AG08395 (cell line): ENCODE results near the gene TCEA2.
A peak's percentile ranks its signal among the peaks of the same experiment; 100 is the strongest.

Source experiments
- DNase-seq: peaks from one replicate; pipeline ENCODE4 v3.0.0; 2012; ENCODE audit warnings: mixed read lengths, low spot score

Gene TCEA2

DNA sequence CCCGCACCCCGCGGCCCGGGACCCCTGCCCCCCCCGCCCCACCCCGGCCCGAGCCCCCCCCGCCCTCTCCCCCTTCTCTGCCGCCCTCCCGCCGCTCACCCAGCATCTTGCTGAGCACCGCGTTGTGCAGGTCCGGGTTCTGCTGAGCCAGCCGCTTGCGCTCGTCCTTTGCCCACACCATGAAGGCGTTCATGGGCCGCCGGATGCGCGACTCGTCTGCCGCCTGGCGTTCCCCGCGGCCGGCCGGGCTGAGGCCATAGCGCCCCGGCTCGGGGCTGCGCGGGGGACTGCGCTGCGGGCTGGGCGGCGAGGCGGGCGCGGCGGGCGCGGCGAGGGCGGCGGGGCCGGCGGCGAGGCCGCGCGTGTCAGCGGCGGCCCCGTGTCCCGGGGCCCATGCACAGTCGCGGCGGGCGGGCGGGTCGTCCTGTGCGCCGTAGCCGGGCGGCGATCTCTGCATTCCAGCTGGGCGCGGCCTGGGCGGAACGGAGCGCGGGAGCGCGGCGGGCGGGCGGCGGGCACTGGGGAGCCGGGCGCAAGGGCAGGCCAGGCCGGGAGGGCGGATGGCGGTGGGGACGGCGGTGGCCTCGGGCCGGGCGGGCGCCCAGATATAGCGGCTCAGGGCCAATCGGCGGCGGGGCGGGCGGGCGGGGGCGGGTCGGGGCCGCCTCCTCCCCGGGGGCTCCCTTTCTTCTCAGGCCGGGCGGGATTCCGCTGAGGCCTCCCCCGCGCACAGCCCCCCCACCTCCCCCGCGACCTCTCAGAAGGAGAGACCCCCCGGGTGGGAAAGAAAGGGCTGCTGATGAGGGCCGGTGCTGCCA, 13.7 kb upstream of the TCEA2 start, which contains the start of gene SOX18:
Gene SOX18, minus strand, starts transcription at position 580 of the 818 bp plus-strand sequence. Its CDS starts 123 bp downstream, at position 457.
- no peak for DNase-seq

DNA sequence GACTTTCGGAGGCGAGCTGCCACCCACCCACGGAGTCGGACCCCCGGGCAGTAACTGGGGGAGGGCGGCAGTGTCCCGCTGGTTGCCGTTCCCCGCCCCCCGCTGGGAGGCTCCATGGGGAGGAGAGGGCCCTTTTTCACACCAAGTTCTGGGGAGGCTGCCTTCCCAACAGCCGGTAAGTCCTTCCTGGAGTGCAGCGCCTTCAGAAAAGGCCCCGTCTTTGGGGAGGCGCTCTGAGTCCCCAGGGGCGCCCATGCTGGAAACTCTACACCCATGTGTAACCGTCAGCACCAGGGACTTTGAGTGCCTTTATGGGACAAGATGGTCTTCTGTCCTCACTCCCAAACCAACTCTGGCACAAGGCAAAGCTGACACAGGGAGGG, 13.1 kb upstream of the TCEA2 start:
- no peak for DNase-seq

DNA sequence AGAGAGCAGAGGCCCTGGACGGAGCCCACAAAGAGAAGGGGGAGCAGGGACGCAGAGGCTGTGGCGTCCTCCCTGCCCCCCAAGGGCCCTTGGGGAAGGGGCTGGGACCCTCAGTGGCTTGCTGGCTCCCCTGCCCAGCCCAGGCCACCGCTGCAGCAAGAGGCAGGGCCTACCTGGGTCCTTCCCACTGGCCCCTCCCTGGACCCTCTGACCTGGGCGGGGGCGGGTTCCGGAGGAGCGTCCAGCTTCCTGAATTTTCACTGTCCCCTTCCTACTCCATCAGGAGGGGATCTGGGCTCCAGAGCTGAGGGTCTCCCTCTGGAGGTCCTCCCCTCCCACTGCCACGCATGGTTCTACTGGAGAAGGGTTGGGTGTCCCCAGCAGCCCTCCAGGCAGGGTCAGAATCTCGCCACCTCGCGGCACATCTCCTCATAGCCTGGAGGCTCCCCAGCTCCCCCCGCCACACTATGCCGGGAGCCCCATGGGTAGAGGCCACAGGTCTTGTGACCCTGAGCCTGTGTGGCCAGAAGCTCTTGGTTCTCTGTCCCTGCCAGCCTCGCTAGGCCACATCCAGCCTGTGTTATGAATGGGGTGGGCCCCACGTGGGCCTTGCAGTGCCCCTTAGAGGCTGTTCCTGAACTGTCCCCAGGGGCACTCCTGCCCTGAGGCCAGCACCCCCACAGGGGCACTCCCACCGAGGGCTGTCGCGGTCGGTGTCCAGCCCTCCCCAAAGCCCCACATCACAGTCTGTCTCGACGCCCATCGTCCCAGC, 12.6 kb upstream of the TCEA2 start:
- DNase-seq = no peak

DNA sequence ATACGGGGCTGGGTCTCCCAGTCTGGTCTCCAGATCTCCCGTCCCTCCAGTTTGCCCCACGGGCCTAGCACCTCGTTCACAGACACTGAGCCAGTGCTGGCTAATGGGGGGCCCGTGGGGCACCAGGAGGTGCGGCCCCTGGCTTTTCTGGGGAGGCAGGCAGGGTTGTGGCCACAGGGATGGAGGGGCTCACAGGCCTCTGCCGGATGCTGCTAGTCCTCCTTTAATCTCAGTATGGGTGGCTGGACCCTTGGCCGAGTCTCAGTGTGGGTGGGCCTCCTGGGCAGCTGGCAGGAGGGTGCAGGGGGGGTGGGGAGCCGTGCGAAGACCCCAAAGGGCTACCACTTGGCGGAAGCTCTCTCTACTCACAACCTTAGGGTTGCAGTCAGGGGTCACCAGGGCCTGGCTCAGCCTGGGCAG, 12.0 kb upstream of the TCEA2 start:
- no peak for DNase-seq

DNA sequence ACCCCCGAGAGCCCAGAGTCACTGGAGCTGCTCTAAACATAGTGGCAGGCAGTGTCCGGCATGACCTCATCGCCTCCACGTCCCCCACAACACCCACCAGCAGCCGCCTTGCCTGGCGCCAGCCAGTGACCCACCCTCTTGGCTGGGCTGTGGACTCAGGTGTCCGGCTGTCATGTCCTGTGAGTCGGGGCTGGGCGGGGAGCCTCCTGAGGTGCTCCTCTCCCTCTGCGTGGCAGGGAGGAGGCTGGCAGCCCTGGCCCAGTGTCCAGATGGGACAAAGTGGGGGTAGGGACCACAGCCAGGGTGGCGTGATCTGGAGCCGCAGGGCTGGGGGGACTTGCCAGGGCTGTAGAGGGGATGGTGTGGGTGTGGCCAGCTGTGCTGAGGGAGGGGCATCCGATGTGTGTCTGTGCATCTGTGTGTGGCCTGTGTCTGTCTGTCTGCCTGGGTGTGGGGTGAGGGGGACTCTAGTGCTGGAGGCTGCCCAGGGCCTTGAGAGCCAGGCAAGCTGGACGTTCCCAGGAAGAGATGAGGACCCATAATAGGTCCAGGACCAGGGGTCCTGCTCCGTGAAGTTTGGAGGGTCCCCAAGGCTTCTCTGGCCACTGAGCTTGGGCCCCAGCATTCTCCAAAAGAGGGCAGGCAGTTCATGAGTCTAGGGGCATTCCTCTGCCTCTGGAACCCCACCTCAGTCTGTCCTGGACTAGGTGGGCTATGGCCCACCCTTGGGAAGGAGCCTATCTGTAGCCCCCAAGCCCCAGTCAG, 11.3 kb upstream of the TCEA2 start:
- DNase-seq = no peak

DNA sequence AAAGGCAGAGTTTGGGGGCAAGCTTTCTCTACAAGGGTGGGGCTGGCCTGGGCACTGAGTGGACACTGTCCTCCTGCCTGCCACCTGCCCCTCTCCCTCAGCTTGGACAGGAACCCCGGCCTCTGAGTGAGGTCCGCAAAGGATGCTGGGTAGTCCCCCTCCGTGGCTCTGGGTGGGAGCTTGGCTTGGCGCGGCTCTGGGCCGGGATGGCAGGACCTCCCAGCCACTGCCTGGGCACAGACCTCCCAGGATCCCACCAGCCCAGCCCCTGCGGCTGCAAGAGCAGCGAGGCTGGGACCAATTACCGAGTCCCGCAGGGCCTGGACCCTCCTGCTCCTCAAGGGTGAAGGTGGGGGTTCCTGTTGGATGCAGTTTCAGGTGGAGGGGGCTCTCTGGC, 10.7 kb upstream of the TCEA2 start:
- DNase-seq = no peak

DNA sequence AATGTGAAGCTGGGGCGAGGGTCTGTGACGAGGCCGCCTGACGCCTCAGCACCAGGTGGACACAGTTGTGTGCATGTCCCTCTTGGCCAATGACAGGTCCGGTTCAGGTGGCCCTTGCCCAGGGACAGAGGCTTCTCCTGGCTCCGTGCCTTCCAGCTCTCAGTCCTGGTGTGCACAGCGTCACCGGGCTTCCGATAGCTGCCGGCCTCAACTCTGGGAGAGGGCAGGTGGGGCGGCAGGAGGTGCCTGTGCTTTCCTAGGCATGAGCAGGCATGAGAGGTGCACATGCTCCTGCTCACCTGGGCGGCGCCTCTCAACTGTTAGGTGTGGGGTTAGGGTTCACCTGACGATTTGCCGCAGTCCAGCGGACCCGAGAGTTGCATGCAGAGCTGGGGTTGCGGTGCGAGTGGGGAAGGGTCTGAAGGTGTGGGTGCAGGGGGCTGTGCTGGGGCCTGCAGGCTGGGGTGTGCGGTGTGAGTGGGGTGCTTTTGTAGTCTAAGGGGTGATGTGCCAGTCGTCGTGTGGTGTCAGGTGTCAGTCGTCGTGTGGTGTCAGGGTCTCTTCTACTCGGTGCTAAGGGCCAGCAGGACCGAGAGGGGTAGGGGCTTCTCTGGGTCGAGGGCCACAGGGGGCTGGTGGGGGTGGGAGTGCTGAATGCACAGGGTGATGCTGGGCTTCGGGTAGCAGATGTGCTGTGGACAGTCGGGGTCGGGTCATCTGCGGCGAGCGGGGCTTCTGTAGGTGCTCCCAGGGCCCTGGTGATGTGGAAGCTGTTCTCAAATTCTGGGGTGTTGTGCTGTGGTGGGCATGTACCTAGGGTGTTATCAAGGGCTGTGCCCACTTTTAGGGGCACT, 9.8 kb upstream of the TCEA2 start:
- DNase-seq = no peak

DNA sequence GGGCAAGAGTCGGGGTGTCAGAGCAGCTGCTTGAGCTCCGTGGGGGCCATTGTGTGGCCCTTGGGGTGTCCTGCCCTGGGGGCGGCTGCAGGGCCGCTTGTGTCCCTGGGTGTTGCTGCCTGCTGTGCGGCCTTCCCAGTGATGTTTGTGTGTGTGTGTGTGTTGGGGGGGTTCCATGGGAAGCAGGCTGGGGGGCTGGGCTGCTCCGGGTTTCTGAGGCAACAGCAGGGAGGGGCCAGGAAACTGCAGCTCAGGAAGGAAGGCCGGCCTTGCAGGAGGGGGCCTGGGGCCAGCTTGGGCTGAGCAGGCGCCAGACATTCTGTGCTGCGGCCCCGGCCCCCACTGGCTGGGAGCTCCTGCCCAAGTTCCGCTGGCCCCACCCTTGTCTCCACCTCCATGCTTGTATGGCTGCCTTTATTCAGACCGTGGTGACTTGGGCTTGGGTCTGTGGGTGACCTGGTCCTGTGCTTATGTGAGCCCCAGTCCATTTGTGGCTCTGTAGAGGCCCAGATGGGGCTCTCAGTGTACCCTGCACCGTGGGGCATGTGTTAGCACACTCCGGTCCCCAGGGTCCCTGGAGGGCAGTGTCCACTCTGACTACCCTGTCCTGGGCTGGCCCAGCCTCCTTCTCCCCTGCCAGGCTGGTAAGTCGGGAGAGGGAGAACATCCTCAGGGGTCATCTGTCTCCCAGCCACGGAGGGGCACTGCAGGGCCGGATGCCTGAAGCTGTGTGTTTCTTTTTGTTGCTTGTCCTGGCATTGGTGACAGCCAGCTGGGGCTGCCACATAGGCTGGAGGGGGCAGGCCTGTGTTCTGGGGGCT, 8.9 kb upstream of the TCEA2 start:
- no peak for DNase-seq

DNA sequence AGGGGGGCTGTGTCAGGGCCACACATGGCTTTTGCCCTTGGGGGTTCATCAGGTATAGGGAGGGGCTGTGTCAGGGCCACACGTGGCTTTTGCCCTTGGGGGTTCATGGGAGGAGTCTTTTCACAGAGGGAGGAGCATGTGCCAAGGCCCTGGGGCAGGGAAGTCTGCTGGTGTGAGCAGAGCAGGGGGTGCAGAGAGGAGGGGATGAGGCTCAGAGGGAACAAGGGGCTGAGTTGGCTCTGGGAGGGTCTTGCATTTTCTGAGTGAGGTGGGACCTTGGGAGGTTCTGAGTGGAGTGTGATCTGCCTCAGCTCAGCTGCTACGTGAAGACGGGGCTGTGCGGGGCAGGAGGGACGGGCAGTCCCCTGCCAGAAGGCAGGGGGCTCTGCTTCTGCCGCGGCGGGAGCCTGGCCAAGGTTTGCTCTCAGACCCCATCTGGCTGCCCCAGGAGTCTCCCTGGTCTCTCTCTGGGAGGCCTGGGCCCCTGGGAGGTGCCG, 7.6 kb upstream of the TCEA2 start:
- DNase-seq = no peak

DNA sequence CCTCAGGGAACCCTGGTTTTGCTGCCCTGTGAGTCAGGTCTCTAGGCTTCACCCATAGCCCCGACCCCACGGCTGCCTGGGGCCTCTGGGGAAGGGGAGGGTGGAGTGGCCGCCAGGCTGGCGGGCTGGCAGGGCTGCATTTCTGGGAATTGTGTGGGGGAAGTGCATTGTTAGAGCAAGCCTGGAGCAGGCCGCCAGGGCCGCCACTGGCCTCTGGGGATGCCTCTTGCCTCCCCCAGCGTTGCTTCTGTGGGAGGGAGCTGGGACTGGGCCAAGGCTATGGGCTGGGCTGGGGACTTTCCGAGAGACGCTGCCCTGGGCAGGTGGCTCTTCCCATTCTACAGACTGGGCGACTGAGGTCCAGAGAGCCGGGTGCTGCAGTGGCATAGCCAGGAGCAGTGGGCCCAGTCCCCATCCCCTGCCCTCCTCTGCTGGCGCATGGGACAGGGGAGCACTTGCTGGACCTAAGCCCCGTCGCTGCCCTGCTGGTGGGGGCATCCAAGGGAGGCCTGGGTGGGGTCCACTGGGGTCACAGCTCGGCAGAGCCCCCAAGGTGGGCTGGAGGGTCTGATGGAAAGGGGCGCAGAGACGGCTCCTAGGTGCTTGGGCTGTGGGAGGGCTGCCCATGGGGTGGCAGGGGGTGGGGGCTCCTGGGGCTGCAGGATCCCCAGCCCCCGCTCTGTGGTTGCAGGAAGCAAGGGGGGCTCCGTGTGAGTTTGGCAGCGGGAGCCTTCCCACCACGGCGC, 6.9 kb upstream of the TCEA2 start:
- no peak for DNase-seq

DNA sequence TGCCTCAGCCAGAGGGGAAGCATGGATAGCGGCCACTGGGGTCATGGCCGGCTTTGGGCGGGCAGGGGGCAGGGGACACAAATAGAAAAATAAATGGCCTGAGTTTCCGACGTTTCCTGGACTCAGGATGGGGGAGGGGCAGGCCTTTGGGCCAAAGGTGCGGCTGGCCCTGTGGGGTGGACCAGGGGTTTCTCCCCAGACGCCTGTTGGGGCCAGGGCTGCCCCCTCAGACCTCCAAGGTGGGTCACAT, 6.4 kb upstream of the TCEA2 start:
- DNase-seq = no peak

DNA sequence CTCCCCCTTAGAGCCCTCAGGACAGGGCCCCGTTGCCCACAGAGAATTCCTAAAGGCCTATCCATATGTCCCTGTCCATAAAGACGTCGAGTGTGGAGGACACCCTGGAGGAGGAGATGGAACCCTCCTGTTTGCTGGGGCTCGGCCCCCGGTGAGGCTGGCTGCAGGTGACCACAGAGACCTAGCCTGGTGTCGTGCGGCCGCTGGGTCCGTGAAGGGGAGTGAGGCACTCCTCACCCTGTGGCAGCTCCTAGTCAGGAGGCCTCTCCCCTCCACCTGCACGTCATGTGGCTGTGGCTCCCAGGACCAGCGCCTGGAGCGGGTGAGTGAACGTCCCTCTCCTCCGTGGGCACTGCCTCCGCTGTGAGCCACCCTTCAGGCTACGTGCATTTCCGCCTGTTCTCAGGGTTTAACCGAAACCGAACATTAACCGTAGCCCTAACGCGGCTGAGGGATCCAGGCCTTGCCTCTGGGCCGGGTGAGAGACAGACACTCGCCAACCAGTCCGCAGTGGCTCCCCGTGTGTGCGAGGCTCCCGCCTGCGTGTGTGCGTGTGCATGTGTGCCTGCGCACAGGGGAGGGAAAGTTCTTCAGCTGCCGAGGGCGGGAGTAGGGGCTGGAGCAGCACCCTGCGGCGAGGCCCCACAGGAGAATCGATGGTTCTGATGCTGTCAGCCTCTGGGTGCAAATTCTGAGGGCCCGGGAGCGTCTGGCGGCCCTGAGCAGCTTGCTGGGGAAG, 5.9 kb upstream of the TCEA2 start:
- no peak for DNase-seq

DNA sequence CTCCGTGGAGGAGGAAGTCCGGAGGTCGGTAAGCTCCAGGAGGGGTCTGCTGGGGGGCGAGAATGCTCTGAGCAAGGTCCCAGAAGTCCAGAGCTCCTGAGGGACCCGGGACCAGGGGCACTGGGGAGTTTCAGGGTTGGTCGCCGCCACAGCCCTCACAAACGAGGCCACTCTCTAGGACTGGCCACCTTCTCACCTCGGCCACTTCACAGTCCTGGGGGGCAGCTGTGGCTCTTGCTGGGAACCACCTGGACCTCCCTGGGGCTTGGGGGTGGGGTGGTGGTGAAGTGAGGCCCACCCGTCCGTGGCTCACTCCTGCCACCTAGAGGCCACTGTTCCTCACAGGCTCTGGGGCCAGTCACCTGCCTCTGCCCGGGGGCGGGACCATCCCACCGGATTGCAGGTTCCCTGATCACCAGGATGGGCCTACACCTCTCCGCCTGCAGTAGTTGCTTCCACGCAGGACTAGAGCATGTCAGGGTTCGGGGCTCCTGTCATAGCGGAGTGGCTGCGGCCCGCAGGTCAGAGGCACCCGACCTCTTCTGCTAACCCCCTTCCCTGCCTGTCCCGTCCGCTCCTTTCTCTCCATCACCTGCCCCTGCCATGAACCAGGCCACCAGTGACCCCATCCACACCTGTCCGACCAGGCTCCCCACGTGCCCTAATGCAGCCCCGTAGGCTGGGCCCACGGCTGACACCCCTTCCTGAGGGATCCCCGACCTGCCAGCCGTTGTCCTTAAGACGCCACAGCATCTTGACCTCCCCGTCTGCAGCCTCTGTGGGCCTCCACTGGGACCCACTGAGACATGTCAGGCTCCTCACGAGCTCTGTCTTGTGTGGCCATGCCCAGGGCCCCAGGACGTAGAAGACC, 5.1 kb upstream of the TCEA2 start:
- peak; percentile 82 for DNase-seq

DNA sequence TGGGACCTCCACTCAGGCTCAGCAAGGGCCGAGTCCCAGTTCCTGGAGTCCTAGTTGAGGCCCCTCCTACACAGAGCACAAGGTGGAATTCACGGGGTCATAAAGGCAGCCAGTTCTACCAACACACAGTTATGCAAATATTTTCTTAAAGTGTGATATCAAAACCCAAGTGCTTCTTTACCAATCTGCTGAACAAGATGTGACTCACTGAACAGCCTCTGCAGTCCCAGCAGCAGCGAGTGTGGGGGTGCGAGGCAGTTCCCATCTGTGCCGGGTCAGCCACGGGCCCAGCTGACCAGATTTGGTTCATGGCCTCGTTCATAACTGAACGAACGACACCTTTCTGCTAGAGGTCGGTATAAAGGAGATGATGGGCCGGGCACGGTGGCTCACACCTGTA, 4.5 kb upstream of the TCEA2 start:
- DNase-seq = no peak

DNA sequence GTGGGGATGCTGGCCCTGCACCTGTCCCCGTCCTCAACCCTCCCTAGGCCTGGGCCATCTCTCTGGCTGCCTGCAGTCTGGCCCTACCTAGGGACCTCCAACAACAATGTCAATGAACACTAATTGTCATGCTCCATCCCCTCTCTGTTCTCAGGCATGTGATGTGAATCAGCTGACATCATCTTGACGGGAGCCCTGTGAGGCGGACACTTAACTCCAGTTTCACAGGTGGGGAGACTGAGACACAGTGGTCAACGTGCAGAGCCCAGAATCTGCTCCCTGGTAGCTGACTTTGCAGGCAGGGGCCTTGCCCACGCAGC, 762 bp upstream of the TCEA2 start:
- DNase-seq = no peak

DNA sequence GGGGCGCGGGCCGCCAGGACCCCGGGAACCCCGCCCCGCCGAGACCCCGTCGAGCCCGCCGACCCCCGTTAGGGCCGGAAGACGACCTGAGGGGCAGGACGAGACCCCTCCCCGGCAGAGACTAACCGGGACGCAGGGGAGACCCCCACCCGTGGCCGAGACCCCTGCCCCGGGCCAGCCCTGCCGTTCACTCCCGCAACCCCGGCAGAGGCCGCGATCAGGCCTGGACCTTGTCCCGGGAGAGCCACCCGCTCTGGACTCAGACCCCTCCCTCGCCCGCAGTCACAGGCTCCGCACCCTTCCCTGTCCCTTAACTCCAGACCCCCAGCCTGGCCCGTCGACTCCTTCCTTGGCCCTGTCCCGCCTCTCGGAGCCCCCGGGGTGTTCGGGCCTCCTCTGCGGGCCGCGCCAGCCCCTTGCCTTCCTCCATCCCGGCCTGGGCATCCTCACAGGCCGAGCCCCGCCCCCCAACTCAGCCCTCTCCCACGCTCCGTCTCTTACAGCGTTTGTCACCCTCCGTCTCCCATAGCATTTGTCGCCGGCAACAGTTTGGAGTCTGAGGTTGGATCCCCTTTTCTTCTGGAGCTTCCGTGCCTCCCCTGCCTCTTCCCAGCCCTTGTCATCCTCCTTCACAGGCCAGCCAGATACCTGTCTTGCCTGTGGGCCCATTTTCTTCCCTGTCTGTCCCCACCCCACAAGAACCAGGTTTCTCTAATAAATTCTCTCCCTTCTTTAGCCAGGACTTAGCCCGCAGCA, 569 bp downstream of the TCEA2 start:
- no peak for DNase-seq

DNA sequence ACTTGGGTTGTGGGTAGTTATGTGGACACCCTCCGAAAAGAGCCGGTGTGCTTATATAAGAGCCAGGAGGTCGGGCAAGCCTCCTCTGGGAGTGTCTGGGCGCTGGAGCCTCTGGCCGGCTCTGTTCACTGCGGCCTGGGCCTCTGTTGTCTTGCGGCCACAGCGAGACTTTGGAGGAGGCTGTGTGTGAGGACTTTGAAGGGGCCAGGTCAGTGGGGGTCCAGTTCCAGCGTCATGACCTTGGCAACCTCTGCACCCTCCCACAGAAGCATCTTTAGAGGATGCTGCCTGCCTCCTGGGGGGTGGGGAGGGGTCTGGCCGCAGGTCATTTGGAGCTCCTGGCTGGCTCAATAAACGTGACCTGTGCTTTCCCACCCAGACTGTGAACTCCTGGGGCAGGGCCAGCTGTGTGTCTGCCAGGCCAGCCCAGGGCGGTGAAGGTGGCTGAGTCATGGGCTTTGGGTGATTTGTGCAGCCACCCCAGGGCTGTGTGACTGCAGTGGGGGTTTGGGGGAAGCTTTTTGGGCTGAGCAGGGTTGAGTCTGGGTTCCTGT, 1.2 kb downstream of the TCEA2 start:
- peak; percentile 88 for DNase-seq
